ENCODE results near the gene RPL36AL.

DNA sequence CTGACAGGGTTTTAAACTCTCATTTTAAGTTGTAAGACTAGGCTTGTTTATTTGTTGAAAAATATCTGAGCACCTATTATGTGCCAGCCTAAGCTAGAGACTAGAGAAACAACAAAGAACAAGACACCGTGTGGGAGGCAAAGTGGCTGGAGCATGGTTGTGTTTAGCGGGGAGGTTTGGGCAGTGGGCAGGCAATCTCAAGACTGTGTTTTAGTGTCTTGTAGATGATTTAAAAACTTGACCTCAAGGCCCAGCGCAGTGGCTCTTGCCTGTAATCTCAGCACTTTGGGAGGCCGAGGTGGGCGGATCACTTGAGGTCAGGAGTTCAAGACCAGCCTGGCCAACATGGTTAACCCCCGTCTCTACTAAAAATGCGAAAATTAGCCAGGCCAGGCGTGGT lies 7.8 kb downstream of the RPL36AL start:
- TF ChIP-seq, protein P1, sequence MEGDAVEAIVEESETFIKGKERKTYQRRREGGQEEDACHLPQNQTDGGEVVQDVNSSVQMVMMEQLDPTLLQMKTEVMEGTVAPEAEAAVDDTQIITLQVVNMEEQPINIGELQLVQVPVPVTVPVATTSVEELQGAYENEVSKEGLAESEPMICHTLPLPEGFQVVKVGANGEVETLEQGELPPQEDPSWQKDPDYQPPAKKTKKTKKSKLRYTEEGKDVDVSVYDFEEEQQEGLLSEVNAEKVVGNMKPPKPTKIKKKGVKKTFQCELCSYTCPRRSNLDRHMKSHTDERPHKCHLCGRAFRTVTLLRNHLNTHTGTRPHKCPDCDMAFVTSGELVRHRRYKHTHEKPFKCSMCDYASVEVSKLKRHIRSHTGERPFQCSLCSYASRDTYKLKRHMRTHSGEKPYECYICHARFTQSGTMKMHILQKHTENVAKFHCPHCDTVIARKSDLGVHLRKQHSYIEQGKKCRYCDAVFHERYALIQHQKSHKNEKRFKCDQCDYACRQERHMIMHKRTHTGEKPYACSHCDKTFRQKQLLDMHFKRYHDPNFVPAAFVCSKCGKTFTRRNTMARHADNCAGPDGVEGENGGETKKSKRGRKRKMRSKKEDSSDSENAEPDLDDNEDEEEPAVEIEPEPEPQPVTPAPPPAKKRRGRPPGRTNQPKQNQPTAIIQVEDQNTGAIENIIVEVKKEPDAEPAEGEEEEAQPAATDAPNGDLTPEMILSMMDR (conservative IDR thresholded peaks at IDR 0.05; ENCODE audit: low read depth, low read length): no peak
- TF ChIP-seq POLR2A (IDR thresholded peaks at IDR 0.05; ENCODE audit: low read depth, low read length) (no peak), MAFK (IDR thresholded peaks at IDR 0.05; ENCODE audit: low read depth, low read length) (no peak), RCOR1 (IDR thresholded peaks at IDR 0.05; ENCODE audit: insufficient replicate concordance, low read length) (no peak), ELK1 (IDR thresholded peaks at IDR 0.05; ENCODE audit: borderline replicate concordance, low read depth, low read length) (no peak), BHLHE40 (IDR thresholded peaks at IDR 0.05; ENCODE audit: low read depth, low read length) (no peak), USF2 (IDR thresholded peaks at IDR 0.05; ENCODE audit: low read depth, low read length) (no peak), NFE2L2 (IDR thresholded peaks at IDR 0.05; ENCODE audit: low read depth, low read length) (no peak), FOS (IDR thresholded peaks at IDR 0.05; ENCODE audit: low read depth, low read length) (no peak), SMC3 (IDR thresholded peaks at IDR 0.05; ENCODE audit: low read depth, low read length) (no peak), RAD21 (IDR thresholded peaks at IDR 0.05; ENCODE audit: low read length) (no peak), CEBPB (IDR thresholded peaks at IDR 0.05; ENCODE audit: low read depth, low read length) (no peak), RFX5 (IDR thresholded peaks at IDR 0.05; ENCODE audit: low read depth, low read length) (no peak), CHD1 (IDR thresholded peaks at IDR 0.05; ENCODE audit: low read depth, low read length) (no peak)
